Mesenchymal stem cell (in vitro differentiated cells and primary cell): Measurements from ENCODE around the gene SH3BP2.
A peak's percentile ranks its signal among the peaks of the same experiment; 100 is the strongest.

Experiments used
- DNase-seq: peaks from one replicate; pipeline ENCODE4 v3.0.0-alpha.2; 2013
- H2AFZ ChIP-seq: one replicate; pipeline ENCODE4 v1.6.1; 2013; ENCODE audit warnings: low read depth, mild to moderate bottlenecking, control low read depth, inconsistent platforms, low read length, moderate library complexity
- H2AK5ac ChIP-seq: 2 replicates; pipeline ENCODE4 v1.6.1; 2013; ENCODE audit warnings: low read length, moderate library complexity, mild to moderate bottlenecking, inconsistent platforms; ENCODE audit not compliant: severe bottlenecking
- H2BK120ac ChIP-seq: one replicate; pipeline ENCODE4 v1.6.1; 2013; ENCODE audit warnings: low read depth, mild to moderate bottlenecking, inconsistent platforms, low read length, moderate library complexity
- H2BK12ac ChIP-seq, 2 experiments: one replicate each; pipeline ENCODE4 v1.6.1; 2013; ENCODE audit warnings: inconsistent platforms in 2 of 2, low read length in 2 of 2, mild to moderate bottlenecking in 2 of 2, moderate library complexity in 2 of 2, control low read depth in 1 of 2
- H2BK15ac ChIP-seq: one replicate; pipeline ENCODE4 v1.6.1; 2013; ENCODE audit warnings: mild to moderate bottlenecking, low read depth, inconsistent platforms; ENCODE audit not compliant: poor library complexity, severe bottlenecking
- H2BK5ac ChIP-seq: 2 replicates; pipeline ENCODE4 v1.6.1; 2013; ENCODE audit warnings: low read depth, mild to moderate bottlenecking, low read length, control low read depth, inconsistent platforms; ENCODE audit not compliant: poor library complexity, severe bottlenecking
- H3K14ac ChIP-seq, 2 experiments: one replicate each; pipeline ENCODE4 v1.6.1; 2013; ENCODE audit warnings: inconsistent platforms in 2 of 2, low read length in 2 of 2, control low read depth in 1 of 2, mild to moderate bottlenecking in 1 of 2, moderate library complexity in 1 of 2
- H3K18ac ChIP-seq, 2 experiments: one replicate each; pipeline ENCODE4 v1.6.1; 2013; ENCODE audit warnings: inconsistent platforms in 2 of 2, low read length in 2 of 2, control low read depth in 1 of 2, low read depth in 1 of 2, mild to moderate bottlenecking in 1 of 2
- H3K23ac ChIP-seq, 2 experiments: one replicate each; pipeline ENCODE4 v1.6.1; 2013; ENCODE audit warnings: inconsistent platforms in 2 of 2, low read length in 2 of 2, mild to moderate bottlenecking in 2 of 2, moderate library complexity in 2 of 2, control low read depth in 1 of 2
- H3K27ac ChIP-seq: 2 replicates; pipeline ENCODE4 v1.5.1; 2013; ENCODE audit warnings: mild to moderate bottlenecking, moderate library complexity, low read length, control low read depth, inconsistent platforms; ENCODE audit not compliant: poor library complexity, severe bottlenecking
- H3K27me3 ChIP-seq, 2 experiments: 2 replicates each; pipeline versions ENCODE4 v1.6.1 to v1.7.0; 2013; ENCODE audit warnings: low read length in 2 of 2, mild to moderate bottlenecking in 2 of 2, moderate library complexity in 2 of 2, control low read depth in 1 of 2, inconsistent platforms in 1 of 2; ENCODE audit not compliant: control insufficient read depth in 1 of 2, insufficient read depth in 1 of 2
- H3K36me3 ChIP-seq, 2 experiments: 2 replicates each; pipeline versions ENCODE4 v1.6.1 to v1.7.0; 2013; ENCODE audit warnings: low read length in 2 of 2, control low read depth in 1 of 2, inconsistent platforms in 1 of 2, low read depth in 1 of 2, mild to moderate bottlenecking in 1 of 2; ENCODE audit not compliant: insufficient read depth in 2 of 2, control insufficient read depth in 1 of 2
- H3K4ac ChIP-seq, 2 experiments: one replicate each; pipeline ENCODE4 v1.6.1; 2013; ENCODE audit warnings: inconsistent platforms in 2 of 2, low read length in 2 of 2, mild to moderate bottlenecking in 2 of 2, moderate library complexity in 2 of 2, control low read depth in 1 of 2, low read depth in 1 of 2
- H3K4me1 ChIP-seq: 2 replicates; pipeline ENCODE4 v1.6.1; 2013; ENCODE audit warnings: low read depth, low read length, control low read depth; ENCODE audit not compliant: control insufficient read depth, insufficient read depth
- H3K4me2 ChIP-seq: 2 replicates; pipeline ENCODE4 v1.6.1; 2013; ENCODE audit warnings: low read length, mild to moderate bottlenecking, inconsistent platforms; ENCODE audit not compliant: poor library complexity, severe bottlenecking
- H3K4me3 ChIP-seq, 2 experiments: 2 replicates each; pipeline versions ENCODE4 v1.5.1 to v1.7.0; 2013; ENCODE audit warnings: low read length in 2 of 2, mild to moderate bottlenecking in 2 of 2, control low read depth in 1 of 2, low read depth in 1 of 2; ENCODE audit not compliant: insufficient read depth in 1 of 2
- H3K79me1 ChIP-seq: replicated peaks from 2 replicates; pipeline ENCODE4 v1.6.1; 2013; ENCODE audit warnings: mild to moderate bottlenecking, control low read depth, low read length, inconsistent platforms; ENCODE audit not compliant: poor library complexity, severe bottlenecking
- H3K9ac ChIP-seq: 2 replicates; pipeline ENCODE4 v1.7.0; 2013; ENCODE audit warnings: mild to moderate bottlenecking, low read length, moderate library complexity
- H3K9me3 ChIP-seq: 2 replicates; pipeline ENCODE4 v1.7.0; 2013; ENCODE audit warnings: mild to moderate bottlenecking, low read length; ENCODE audit not compliant: control insufficient read depth
- H4K8ac ChIP-seq: one replicate; pipeline ENCODE4 v1.6.1; 2013; ENCODE audit warnings: inconsistent platforms, mild to moderate bottlenecking, low read length, moderate library complexity
- H4K91ac ChIP-seq: one replicate; pipeline ENCODE4 v1.6.1; 2013; ENCODE audit warnings: mild to moderate bottlenecking, low read length, inconsistent platforms
- WGBS: methylation state at CpG from one replicate; pipeline ENCODE4 v1.1.7; 2013; ENCODE audit warnings: mixed read lengths; 5-methylcytosine and 5-hydroxymethylcytosine counted together

SH3BP2 gene

GRCh38 chr4:2832981-2833670, 40.2 kb downstream of the SH3BP2 start:
- Histone ChIP-seq H3K9me3 (no peaks in the 10 kb centered on the region), H2AFZ (no peak overlapping the region), H4K91ac (no peak overlapping the region), H3K14ac (no peak overlapping the region), H3K23ac (no peak overlapping the region), H3K4me2 (no peak overlapping the region), H2BK15ac (no peak overlapping the region), H3K9ac (no peak overlapping the region), H3K27ac (peak overlapping the region; percentile 35), H3K27me3 (no peaks in the 10 kb centered on the region), H3K4me1 (peaks cover 89% of the 10 kb centered on the region), H3K18ac (no peak overlapping the region), H2BK12ac (no peak overlapping the region), H2BK5ac (no peak overlapping the region), H2AK5ac (peak overlapping the region; percentile 20), H4K8ac (no peak overlapping the region), H2BK120ac (no peak overlapping the region), H3K79me1 (peaks cover 18% of the 10 kb centered on the region), H3K36me3 (peaks cover 71 to 95% of the 10 kb centered on the region in 2 experiments), H3K4ac (no peak overlapping the region), H3K4me3 (no peak overlapping the region)
- DNase-seq: no peak
- WGBS: 96% methylated on average over 15 of the region's 19 CpGs

GRCh38 chr4:2833671-2834000, 40.8 kb downstream of the SH3BP2 start:
- H3K4ac ChIP-seq: no peak overlapping the region
- no peak overlapping the region for H3K18ac ChIP-seq
- no peak overlapping the region for H3K4me3 ChIP-seq
- 93% methylated on average over 6 of the region's 7 CpGs for WGBS
- H3K27me3 ChIP-seq: no peaks in the 10 kb centered on the region
- H2BK5ac ChIP-seq: no peak overlapping the region
- no peak overlapping the region for H3K27ac ChIP-seq
- no peak overlapping the region for H2BK120ac ChIP-seq
- H3K9ac ChIP-seq: no peak overlapping the region
- H2BK12ac ChIP-seq: no peak overlapping the region
- peaks cover 66 to 90% of the 10 kb centered on the region in 2 experiments for H3K36me3 ChIP-seq
- H3K4me2 ChIP-seq: no peak overlapping the region
- H2AFZ ChIP-seq: no peak overlapping the region
- H3K14ac ChIP-seq: no peak overlapping the region
- H3K23ac ChIP-seq: no peak overlapping the region
- H3K79me1 ChIP-seq: peaks cover 19% of the 10 kb centered on the region
- peak overlapping the region; percentile 21 for H2AK5ac ChIP-seq
- H3K4me1 ChIP-seq: peaks cover 84% of the 10 kb centered on the region
- H2BK15ac ChIP-seq: no peak overlapping the region
- no peaks in the 10 kb centered on the region for H3K9me3 ChIP-seq
- no peak for DNase-seq
- H4K8ac ChIP-seq: no peak overlapping the region
- H4K91ac ChIP-seq: peak overlapping the region; percentile 9

GRCh38 chr4:2834001-2834921, 41.4 kb downstream of the SH3BP2 start:
- Histone ChIP-seq H2AFZ (no peak overlapping the region), H3K27ac (peak overlapping the region; percentile 75), H3K4me1 (peaks cover 78% of the 10 kb centered on the region), H3K4ac (no peak overlapping the region), H2BK15ac (no peak overlapping the region), H3K18ac (no peak overlapping the region), H2AK5ac (peak overlapping the region; percentile 63), H3K36me3 (peaks cover 62 to 83% of the 10 kb centered on the region in 2 experiments), H4K91ac (no peak overlapping the region), H2BK12ac (no peak overlapping the region), H3K23ac (no peak overlapping the region), H3K9ac (no peak overlapping the region), H3K4me3 (no peak overlapping the region), H3K14ac (no peak overlapping the region), H4K8ac (no peak overlapping the region), H2BK5ac (peak overlapping the region; percentile 10), H3K9me3 (no peaks in the 10 kb centered on the region), H2BK120ac (no peak overlapping the region), H3K79me1 (peaks cover 21% of the 10 kb centered on the region), H3K27me3 (no peaks in the 10 kb centered on the region), H3K4me2 (no peak overlapping the region)
- DNase-seq: no peak
- 90% methylated on average over 13 of the region's 13 CpGs for WGBS

GRCh38 chr4:2835978-2836377, 43.1 kb downstream of the SH3BP2 start:
- 96% methylated on average over 8 of the region's 8 CpGs for WGBS
- no peak overlapping the region for H2BK5ac ChIP-seq
- H2BK12ac ChIP-seq: no peak overlapping the region
- H4K8ac ChIP-seq: no peak overlapping the region
- H3K23ac ChIP-seq: no peak overlapping the region
- no peak overlapping the region for H3K18ac ChIP-seq
- peaks cover 63% of the 10 kb centered on the region for H3K4me1 ChIP-seq
- no peak overlapping the region for H3K14ac ChIP-seq
- H2BK15ac ChIP-seq: no peak overlapping the region
- no peak overlapping the region for H3K4ac ChIP-seq
- H2BK120ac ChIP-seq: no peak overlapping the region
- no peaks in the 10 kb centered on the region for H3K27me3 ChIP-seq
- H3K4me3 ChIP-seq: no peak overlapping the region
- DNase-seq: no peak
- H3K9ac ChIP-seq: no peak overlapping the region
- H3K36me3 ChIP-seq: peaks cover 53 to 69% of the 10 kb centered on the region in 2 experiments
- H2AFZ ChIP-seq: no peak overlapping the region
- H3K4me2 ChIP-seq: no peak overlapping the region
- no peak overlapping the region for H4K91ac ChIP-seq
- peak overlapping the region; percentile 11 for H2AK5ac ChIP-seq
- no peaks in the 10 kb centered on the region for H3K9me3 ChIP-seq
- H3K27ac ChIP-seq: peak overlapping the region; percentile 75
- peaks cover 17% of the 10 kb centered on the region for H3K79me1 ChIP-seq
